ENCODE measurements around the gene POU6F2. TPM values are rescaled to one million over a fixed set of nuclear protein-coding genes. Genes with fewer than 3 reads are reported as not detected.

Gene POU6F2
- total RNA-seq, 1 donor from 2014 or later, result 3.3 TPM

DNA sequence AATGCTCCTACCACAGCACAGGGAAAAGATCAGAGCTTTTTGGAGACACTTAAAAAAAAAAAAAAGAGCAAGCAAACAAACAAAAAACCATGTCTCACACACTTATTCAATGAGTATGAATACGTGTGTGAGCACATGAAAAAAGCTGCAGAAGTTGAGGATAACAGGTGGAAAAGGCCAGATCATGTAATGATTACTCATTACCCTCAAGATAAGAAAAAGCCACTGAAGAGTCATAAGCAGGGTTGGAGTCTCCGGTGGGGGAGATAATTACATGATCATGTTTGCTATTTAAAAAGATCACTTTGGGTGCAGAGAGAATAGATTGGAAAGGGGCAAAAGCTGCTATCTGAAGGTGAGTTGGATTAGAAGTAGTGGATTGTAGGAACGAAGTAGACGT, 77.0 kb downstream of the POU6F2 start:
- no peak for FAIRE-seq
- no peak for DNase-seq (ENCODE audit: low spot score in 2 of 2)

DNA sequence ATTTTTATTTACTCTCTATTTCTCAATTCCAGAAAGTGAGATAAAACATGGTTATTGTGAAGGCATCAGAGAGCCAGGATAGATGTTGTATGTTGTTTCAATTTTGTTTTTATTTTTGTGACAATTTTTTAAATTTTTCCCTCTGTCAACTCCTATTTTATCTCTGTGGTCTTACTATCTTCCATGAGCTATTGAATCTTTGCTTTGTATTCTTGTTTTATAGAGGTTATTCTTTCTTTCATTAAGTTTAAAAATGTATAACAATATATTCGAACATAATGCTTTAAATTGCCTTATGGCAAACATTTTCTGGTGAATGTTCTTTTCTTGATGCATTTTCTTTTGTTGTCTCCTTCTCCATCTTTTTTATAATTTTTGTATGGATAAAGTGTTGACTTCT, 78.4 kb downstream of the POU6F2 start:
- FAIRE-seq (no peak), DNase-seq (ENCODE audit: low spot score in 2 of 2) (no peak)

GRCh38 chr7:39062811-39063210, 85.1 kb downstream of the POU6F2 start:
- FAIRE-seq (no peak), DNase-seq (ENCODE audit: low spot score in 2 of 2) (no peak)

DNA sequence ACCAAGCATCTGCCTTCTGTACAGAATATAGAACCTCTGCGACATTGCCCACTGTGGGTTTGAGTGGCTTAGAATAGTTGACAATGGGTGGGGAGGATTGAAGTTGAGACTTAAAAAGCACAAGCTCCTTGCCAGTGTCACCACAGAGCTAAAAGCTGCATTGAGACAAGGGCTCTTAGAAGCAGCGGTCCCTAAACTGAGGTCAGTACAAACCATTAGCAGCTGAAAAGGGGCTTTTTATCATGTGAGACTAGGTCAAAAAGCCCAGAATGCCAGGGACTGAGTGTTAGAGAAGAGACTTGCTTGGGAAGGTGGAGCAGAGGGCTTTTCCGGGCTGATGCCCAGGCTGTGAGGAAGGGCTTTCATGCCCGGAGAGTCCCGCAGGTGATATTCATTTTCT, 91.3 kb downstream of the POU6F2 start:
- FAIRE-seq (no peak), DNase-seq (ENCODE audit: low spot score in 2 of 2) (no peak)

DNA sequence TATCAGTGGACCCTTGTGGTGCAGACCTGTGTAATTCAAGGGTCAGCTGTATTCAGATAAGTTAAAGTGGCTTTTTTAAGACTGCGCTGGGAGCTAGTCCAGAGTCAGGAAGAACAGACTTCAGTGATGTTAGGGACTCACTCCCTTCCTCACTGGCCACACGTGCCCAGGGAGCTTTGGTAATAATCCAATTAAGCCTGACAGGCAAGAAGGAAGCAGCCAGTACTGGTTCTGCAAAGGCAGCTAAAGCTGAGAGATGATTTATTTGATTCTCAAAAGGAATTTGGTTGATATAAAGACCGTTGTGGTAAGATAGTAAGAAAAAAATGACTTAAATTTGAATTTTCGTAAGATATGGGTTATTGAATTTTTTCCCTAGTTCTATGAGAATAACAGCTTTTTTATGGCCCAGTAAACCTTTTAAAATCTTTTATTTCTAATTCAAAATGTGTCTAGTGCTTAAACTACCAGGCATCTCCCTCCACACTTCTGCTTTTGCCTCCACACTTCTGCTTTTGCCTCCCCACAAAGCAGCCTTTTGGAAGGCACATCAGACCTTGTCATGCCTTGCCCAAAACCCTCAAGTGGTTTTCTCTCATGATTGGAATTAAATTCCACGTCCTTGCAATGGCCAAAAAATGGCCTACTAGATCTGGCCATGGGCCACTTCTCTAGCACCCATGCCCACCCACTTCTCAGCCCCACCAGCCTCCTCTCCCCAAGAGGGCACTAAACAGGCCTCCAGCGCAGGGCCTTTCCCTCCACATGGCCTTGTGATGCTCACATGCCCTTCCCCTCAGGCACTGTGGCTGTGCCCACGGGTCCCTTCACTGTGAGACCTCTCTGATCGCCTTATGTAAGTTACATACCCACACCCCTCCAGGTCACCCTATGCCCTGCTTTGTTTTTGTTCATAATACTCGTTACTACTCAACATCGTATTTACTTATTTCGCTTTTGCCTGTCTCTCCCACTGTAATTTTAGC, 92.5 kb downstream of the POU6F2 start:
- FAIRE-seq (no peak), DNase-seq (ENCODE audit: low spot score in 2 of 2) (no peak)

- DNase-seq (ENCODE audit: low spot score in 2 of 2), result no peak
- FAIRE-seq, result no peak
Observed at GRCh38 chr7:39071116-39071515, 93.4 kb downstream of the POU6F2 start.

DNA sequence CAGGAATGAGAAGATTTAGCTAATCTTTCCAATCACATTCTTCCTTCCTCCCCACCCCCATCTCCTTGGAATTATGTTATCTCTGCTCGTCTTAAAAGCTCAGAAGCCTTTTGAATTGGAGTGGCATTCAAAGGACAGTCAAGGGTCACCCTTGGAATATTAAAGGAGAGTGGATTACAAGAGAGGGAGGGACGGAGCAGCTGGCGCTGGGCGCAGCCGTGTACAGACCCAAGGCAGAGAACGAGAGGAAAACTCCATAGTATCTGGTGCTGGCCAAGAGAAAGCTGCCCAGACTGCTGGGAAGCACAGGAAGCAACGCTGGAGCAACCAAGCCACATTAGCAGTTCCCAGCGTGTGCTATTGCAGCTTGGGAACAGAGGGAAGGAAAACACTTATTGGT, 95.7 kb downstream of the POU6F2 start:
- no peak for FAIRE-seq
- no peak for DNase-seq (ENCODE audit: low spot score in 2 of 2)

DNA sequence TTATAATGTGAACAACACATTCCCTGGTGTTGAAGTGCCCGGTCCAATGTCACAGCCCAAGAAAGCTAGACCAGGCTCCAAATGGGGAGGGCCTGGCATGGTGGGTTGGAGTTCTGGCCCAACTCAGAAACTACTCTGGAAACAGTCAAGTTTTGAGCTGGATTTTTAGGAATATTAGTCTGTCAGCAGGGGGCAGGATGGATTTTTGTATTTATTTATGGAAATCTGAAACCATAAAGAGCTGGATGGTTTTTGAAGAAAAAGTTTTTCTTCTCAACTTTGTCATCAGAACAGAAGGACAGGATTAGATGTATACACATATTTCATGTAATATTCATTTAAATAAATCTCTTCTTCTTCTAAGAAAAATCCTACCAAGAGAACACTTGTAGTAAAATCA, 97.5 kb downstream of the POU6F2 start:
- FAIRE-seq, result no peak

DNA sequence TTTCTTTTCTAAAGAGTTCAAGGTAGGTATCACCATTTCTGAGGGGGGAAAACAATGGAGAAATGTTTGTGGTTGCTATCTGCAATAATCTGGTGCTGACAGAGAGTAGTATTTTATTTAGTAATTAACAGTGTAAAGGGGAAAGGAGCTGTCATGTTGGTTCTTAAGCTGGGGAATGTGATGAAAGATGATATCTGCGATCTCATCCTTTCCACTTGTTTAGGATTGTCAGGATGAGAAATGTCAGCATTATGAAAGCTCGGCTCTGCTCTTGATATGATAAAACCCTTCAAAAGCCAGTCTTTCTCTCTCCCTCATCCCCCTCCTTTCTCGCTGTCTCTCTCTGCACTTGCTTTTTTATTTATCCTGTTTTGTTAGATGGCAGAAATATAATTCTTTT, 106.1 kb downstream of the POU6F2 start:
- FAIRE-seq (no peak), DNase-seq (ENCODE audit: low spot score in 2 of 2) (no peak)

More for the DNA sequence above, 97.5 kb downstream of the POU6F2 start:
- no peak for DNase-seq (ENCODE audit: low spot score in 2 of 2)

- FAIRE-seq, result no peak
- no peak for DNase-seq (ENCODE audit: low spot score in 2 of 2)
Observed at GRCh38 chr7:39084349-39084748, 106.6 kb downstream of the POU6F2 start.

GRCh38 chr7:39085189-39085588, 107.5 kb downstream of the POU6F2 start:
- FAIRE-seq (no peak), DNase-seq (ENCODE audit: low spot score in 2 of 2) (no peak)

- FAIRE-seq, result no peak
- DNase-seq (ENCODE audit: low spot score in 2 of 2), result no peak
Observed at GRCh38 chr7:39085590-39086049, 107.9 kb downstream of the POU6F2 start.

- FAIRE-seq, result no peak
Observed at GRCh38 chr7:39086638-39087360, 109.1 kb downstream of the POU6F2 start.

GRCh38 chr7:39088730-39089593, 111.3 kb downstream of the POU6F2 start:
- no peak for FAIRE-seq

More at GRCh38 chr7:39086638-39087360, 109.1 kb downstream of the POU6F2 start:
- no peak for DNase-seq (ENCODE audit: low spot score in 2 of 2)

GRCh38 chr7:39091145-39091544, 113.4 kb downstream of the POU6F2 start:
- no peak for FAIRE-seq
- DNase-seq (ENCODE audit: low spot score in 2 of 2), result no peak

More at GRCh38 chr7:39088730-39089593, 111.3 kb downstream of the POU6F2 start:
- DNase-seq (ENCODE audit: low spot score in 2 of 2), result no peak

DNA sequence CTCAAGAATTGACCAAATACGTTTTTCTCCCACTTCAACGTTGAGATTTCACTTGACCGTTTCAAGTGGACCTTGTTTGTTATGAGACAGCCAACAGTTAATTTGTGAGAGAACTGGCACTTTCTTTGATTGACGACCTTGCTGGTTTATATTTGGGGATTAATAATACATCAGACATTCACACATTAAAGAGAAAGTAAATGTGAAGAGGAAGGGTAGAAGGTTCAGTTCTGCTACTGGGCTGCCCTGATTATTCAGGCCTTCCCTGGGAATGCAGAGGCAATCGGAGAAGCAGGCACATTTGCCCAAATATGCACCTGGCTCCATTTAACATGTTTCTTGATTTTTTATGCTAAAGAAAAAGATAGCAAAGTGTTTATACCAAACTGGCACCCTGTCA, 114.1 kb downstream of the POU6F2 start:
- no peak for DNase-seq (ENCODE audit: low spot score in 2 of 2)
- no peak for FAIRE-seq

DNA sequence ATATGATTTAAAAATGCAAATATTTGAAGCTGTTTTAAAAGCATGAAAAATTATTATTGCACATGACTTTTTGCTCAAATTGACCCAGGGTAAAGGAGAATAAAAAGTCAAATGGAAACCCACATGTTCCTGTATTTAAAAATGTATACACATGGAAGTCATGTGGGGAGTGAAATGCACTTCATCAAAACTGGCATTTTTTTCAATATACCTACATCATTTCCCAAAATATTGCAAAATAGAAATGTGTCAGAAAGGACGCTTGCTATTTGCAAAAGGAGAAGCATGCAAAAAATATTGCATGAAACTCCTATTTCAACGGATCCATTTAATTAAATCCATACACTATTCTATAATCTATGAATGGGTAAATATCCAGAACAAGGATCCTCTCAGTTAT, 117.0 kb downstream of the POU6F2 start:
- FAIRE-seq (no peak), DNase-seq (ENCODE audit: low spot score in 2 of 2) (no peak)

GRCh38 chr7:39095875-39096619, 118.3 kb downstream of the POU6F2 start:
- no peak for DNase-seq (ENCODE audit: low spot score in 2 of 2)
- no peak for FAIRE-seq

GRCh38 chr7:39098506-39098905, 120.8 kb downstream of the POU6F2 start:
- DNase-seq (ENCODE audit: low spot score in 2 of 2) (no peak), FAIRE-seq (no peak)

DNA sequence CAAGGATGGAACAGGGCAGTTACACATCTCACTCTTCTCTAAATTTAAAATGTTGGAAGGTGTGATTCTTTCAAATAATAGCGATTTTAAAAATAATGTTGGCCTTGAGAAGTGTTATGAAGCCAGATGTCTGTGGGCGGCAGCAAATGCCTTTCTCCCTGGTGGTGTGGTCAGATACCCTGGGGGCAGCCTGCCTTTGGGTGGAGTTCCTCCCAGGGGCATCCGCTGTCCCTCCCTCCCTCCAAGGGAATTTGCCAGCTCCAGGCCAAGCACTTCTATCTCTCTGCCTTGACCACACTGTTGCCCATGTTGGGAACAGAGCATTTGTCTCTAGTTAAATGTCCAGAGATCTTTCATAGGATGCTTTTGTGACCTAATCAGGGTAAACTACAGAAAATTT, 121.4 kb downstream of the POU6F2 start:
- DNase-seq (ENCODE audit: low spot score in 2 of 2), result no peak

More for the DNA sequence above, 121.4 kb downstream of the POU6F2 start:
- no peak for FAIRE-seq
